Measurements from ENCODE around the gene ROBO2. TPM values are rescaled to one million over a fixed set of nuclear protein-coding genes. Genes with fewer than 3 reads are reported as not detected.

The ROBO2 gene
- total and polyA plus RNA-seq, 2 donors from 2014 or later = 1.3 to 1.6 TPM

DNA sequence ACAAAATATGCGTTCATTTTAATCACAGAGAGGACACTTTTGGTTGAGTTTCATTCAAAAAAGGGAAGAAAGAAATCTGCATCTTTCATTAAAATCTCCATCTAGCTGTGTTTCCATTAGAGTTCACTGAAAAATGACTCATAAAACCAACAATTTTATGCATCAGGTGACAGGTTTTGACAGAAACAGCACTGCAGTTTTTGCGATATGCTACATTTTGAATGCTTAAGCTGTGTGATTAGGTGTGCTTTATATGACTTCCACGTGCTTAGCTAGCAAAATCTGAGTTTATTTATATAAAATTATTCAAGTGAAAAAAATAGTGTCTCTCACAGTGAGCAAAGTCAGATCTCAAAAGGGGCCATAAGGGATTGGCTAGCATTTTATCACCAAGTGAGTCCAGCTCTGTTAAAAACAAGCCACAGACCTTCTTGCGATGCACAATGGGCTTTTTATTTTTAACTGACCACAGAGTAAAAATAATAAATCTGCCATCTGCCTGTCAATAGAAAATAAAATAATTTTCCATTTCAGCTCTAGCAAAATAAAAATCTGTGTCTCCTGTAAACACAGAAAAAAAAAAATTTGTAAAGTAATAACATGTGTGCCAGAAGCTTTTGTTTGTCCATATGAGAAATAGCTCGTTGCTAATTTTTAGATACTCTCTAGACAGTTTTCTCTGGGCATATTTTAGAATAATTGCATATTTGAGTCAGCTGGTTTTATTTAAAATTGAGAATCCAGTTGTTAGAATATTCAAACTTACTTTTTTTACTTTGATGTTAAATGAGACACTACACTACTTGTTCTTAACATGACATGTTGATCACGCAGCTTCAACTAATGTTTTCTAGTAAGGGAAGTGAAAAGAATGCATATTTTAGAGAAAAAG is 409.8 kb downstream of the ROBO2 start:
- intact Hi-C loops (cut with DNase I) = no loop called here
- no peak overlapping the region for H3K27ac ChIP-seq (ENCODE audit: low read depth in 2 of 2, low read length in 2 of 2)

DNA sequence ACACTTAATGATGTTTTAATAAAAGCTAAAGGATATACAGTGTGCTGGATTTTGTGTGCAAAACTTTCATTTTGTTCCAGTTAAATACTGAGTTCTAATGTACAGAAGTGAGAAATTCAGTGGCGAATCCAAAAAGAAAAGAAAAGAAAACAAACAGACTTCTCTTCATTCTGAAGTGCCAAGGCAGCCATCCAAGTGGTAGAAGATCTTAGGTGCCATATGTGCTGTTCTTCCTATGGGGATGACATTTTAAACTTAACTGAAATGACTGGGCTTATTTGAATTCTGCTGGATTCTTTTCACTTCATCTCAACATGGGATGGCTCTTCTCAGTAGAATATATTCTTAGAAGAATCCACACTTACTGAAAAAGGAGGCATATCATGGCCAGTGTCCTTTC is 416.5 kb downstream of the ROBO2 start:
- no peak for FAIRE-seq
- Histone ChIP-seq H3K4me3 (ENCODE audit: low read length in 3 of 3) (no peak overlapping the region), H3K9ac (ENCODE audit: low read length in 3 of 3) (no peak overlapping the region)

More for the DNA sequence above, 409.8 kb downstream of the ROBO2 start:
- H3K4me1 ChIP-seq (ENCODE audit: control insufficient read depth in 2 of 3, insufficient read depth in 2 of 3, low read depth in 1 of 3, low read length in 3 of 3) = no peaks in the 10 kb centered on the region
- no peaks in the 10 kb centered on the region for H3K36me3 ChIP-seq (ENCODE audit: control insufficient read depth in 2 of 3, insufficient read depth in 3 of 3, low read length in 3 of 3)
- no peak overlapping the region for H3K4me3 ChIP-seq (ENCODE audit: low read length in 3 of 3)
- no peak overlapping the region for H3K9ac ChIP-seq (ENCODE audit: low read length in 3 of 3)
- no peaks in the 10 kb centered on the region for H3K9me3 ChIP-seq (ENCODE audit: control insufficient read depth in 2 of 3, insufficient read depth in 1 of 3, low read length in 3 of 3)
- TF ChIP-seq, protein P1, sequence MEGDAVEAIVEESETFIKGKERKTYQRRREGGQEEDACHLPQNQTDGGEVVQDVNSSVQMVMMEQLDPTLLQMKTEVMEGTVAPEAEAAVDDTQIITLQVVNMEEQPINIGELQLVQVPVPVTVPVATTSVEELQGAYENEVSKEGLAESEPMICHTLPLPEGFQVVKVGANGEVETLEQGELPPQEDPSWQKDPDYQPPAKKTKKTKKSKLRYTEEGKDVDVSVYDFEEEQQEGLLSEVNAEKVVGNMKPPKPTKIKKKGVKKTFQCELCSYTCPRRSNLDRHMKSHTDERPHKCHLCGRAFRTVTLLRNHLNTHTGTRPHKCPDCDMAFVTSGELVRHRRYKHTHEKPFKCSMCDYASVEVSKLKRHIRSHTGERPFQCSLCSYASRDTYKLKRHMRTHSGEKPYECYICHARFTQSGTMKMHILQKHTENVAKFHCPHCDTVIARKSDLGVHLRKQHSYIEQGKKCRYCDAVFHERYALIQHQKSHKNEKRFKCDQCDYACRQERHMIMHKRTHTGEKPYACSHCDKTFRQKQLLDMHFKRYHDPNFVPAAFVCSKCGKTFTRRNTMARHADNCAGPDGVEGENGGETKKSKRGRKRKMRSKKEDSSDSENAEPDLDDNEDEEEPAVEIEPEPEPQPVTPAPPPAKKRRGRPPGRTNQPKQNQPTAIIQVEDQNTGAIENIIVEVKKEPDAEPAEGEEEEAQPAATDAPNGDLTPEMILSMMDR (IDR thresholded peaks at IDR 0.05; ENCODE audit: borderline replicate concordance, extremely low read depth, insufficient read depth) = no peak
- no peaks in the 10 kb centered on the region for H3K27me3 ChIP-seq (ENCODE audit: control insufficient read depth, insufficient read depth, low read length)
- no peak for DNase-seq
- no peak for FAIRE-seq

DNA sequence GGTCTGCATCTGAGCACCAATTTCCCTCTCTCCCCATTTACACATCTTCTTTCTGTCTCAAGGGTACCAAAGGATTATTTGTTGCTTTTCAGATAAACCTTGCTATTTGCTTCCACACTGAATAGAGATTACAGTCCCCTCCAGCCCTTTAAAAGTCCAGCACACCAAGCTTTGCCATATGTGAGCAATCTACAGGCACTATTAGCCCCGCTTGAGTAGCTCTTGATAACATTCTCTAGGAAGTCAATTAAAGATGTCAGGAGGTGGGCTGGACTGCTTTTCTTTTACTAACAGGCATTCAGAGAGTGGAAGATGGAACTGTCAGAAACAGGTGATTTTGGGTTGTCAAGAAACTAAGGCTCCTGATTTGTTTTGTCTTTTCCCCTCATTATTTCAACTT is 417.0 kb downstream of the ROBO2 start:
- peak in 2 of 5 donors; percentile 52 to 61 for DNase-seq
- Histone ChIP-seq H3K9me3 (ENCODE audit: control insufficient read depth in 2 of 3, insufficient read depth in 1 of 3, low read length in 3 of 3) (no peaks in the 10 kb centered on the region), H3K9ac (ENCODE audit: low read length in 3 of 3) (no peak overlapping the region), H3K4me1 (ENCODE audit: control insufficient read depth in 2 of 3, insufficient read depth in 2 of 3, low read depth in 1 of 3, low read length in 3 of 3) (no peaks in the 10 kb centered on the region), H3K27ac (ENCODE audit: low read depth in 2 of 2, low read length in 2 of 2) (no peak overlapping the region), H3K36me3 (ENCODE audit: control insufficient read depth in 2 of 3, insufficient read depth in 3 of 3, low read length in 3 of 3) (no peaks in the 10 kb centered on the region), H3K27me3 (ENCODE audit: control insufficient read depth, insufficient read depth, low read length) (no peaks in the 10 kb centered on the region), H3K4me3 (ENCODE audit: low read length in 3 of 3) (no peak overlapping the region)
- no peak for FAIRE-seq
- TF ChIP-seq, protein P1 (IDR thresholded peaks at IDR 0.05; ENCODE audit: borderline replicate concordance, extremely low read depth, insufficient read depth) = no peak
- intact Hi-C loops (cut with DNase I) = no loop called here

More for the DNA sequence above, 416.5 kb downstream of the ROBO2 start:
- Histone ChIP-seq H3K27ac (ENCODE audit: low read depth in 2 of 2, low read length in 2 of 2) (no peak overlapping the region), H3K9me3 (ENCODE audit: control insufficient read depth in 2 of 3, insufficient read depth in 1 of 3, low read length in 3 of 3) (no peaks in the 10 kb centered on the region), H3K36me3 (ENCODE audit: control insufficient read depth in 2 of 3, insufficient read depth in 3 of 3, low read length in 3 of 3) (no peaks in the 10 kb centered on the region), H3K4me1 (ENCODE audit: control insufficient read depth in 2 of 3, insufficient read depth in 2 of 3, low read depth in 1 of 3, low read length in 3 of 3) (no peaks in the 10 kb centered on the region), H3K27me3 (ENCODE audit: control insufficient read depth, insufficient read depth, low read length) (no peaks in the 10 kb centered on the region)
- intact Hi-C loops (cut with DNase I) = no loop called here
- TF ChIP-seq, protein P1 (IDR thresholded peaks at IDR 0.05; ENCODE audit: borderline replicate concordance, extremely low read depth, insufficient read depth) = no peak
- DNase-seq = no peak
